Neutrophil (primary cell): ENCODE data around the gene PMAIP1.
A peak's percentile ranks its signal among the peaks of the same experiment; 100 is the strongest.

Source experiments
- H3K27ac ChIP-seq: fragments of 200-600 bp; sonication (generic); 2 replicates; pipeline ENCODE4 v1.5.1; 2016; ENCODE audit warnings: mild to moderate bottlenecking, moderate library complexity
- H3K27me3 ChIP-seq: fragments of 200-600 bp; sonication (generic); 2 replicates; pipeline ENCODE4 v1.6.0; 2016; ENCODE audit warnings: mild to moderate bottlenecking
- H3K36me3 ChIP-seq: fragments of 200-600 bp; sonication (generic); 2 replicates; pipeline ENCODE4 v1.5.1; 2017
- H3K4me1 ChIP-seq, 2 experiments: fragments of 200-600 bp in 1 of 2; sonication (generic) in 1 of 2; 1 replicate in 1 of 2; 2 replicates in 1 of 2; pipeline versions ENCODE4 v1.5.1 to v1.6.1; 2013 to 2016; ENCODE audit warnings: low read depth in 1 of 2, low read length in 1 of 2, mild to moderate bottlenecking in 1 of 2, moderate library complexity in 1 of 2; ENCODE audit not compliant: control insufficient read depth in 1 of 2, insufficient read depth in 1 of 2
- H3K4me3 ChIP-seq, 2 experiments: fragments of 200-600 bp in 1 of 2; sonication (generic) in 1 of 2; 1 replicate in 1 of 2; 2 replicates in 1 of 2; pipeline ENCODE4 v1.5.1; 2013 to 2016; ENCODE audit warnings: low read depth in 1 of 2, low read length in 1 of 2, mild to moderate bottlenecking in 1 of 2, moderate library complexity in 1 of 2
- H3K9me3 ChIP-seq: fragments of 200-600 bp; sonication (generic); 2 replicates; pipeline ENCODE4 v1.5.1; 2016
- CTCF ChIP-seq: fragments of 200-600 bp; sonication (generic); IDR thresholded peaks from 2 replicates; pipeline ENCODE4 v1.5.1; 2016; ENCODE audit warnings: antibody characterized with exemption

Gene PMAIP1

GRCh38 chr18:59893971-59894370 lies 5.8 kb upstream of the PMAIP1 start:
- Histone ChIP-seq H3K27me3 (no peaks in the 10 kb centered on the region), H3K36me3 (no peaks in the 10 kb centered on the region), H3K4me3 (no peak overlapping the region), H3K4me1 (peaks cover 3 to 10% of the 10 kb centered on the region in 2 experiments), H3K9me3 (no peaks in the 10 kb centered on the region), H3K27ac (no peak overlapping the region)
- no peak for TF ChIP-seq CTCF

GRCh38 chr18:59897321-59897954 lies 2.4 kb upstream of the PMAIP1 start:
- peaks cover 22 to 24% of the 10 kb centered on the region in 2 experiments for H3K4me1 ChIP-seq
- no peaks in the 10 kb centered on the region for H3K36me3 ChIP-seq
- H3K27me3 ChIP-seq: no peaks in the 10 kb centered on the region
- no peak overlapping the region for H3K27ac ChIP-seq
- H3K4me3 ChIP-seq: no peak overlapping the region
- no peaks in the 10 kb centered on the region for H3K9me3 ChIP-seq
- TF ChIP-seq CTCF: no peak

GRCh38 chr18:59898093-59898492 lies 1.7 kb upstream of the PMAIP1 start:
- Histone ChIP-seq H3K4me3 (no peak overlapping the region), H3K27me3 (no peaks in the 10 kb centered on the region), H3K27ac (no peak overlapping the region), H3K4me1 (peaks cover 22 to 24% of the 10 kb centered on the region in 2 experiments), H3K9me3 (no peaks in the 10 kb centered on the region), H3K36me3 (peaks cover 5% of the 10 kb centered on the region)
- no peak for TF ChIP-seq CTCF

- H3K4me1 ChIP-seq: peaks cover 22 to 27% of the 10 kb centered on the region in 2 experiments
- peak overlapping the region; percentile 93 for H3K27ac ChIP-seq
- no peak for TF ChIP-seq CTCF
- H3K9me3 ChIP-seq: no peaks in the 10 kb centered on the region
- peaks cover 6% of the 10 kb centered on the region for H3K36me3 ChIP-seq
- H3K4me3 ChIP-seq: peak overlapping the region; percentile 80 to 97
- H3K27me3 ChIP-seq: no peaks in the 10 kb centered on the region
Observed at GRCh38 chr18:59898609-59899297, 1.0 kb upstream of the PMAIP1 start.

GRCh38 chr18:59900222-59901128 lies 679 bp downstream of the PMAIP1 start:
- Histone ChIP-seq H3K36me3 (peaks cover 6% of the 10 kb centered on the region), H3K9me3 (no peaks in the 10 kb centered on the region), H3K27me3 (no peaks in the 10 kb centered on the region), H3K4me1 (peaks cover 38 to 44% of the 10 kb centered on the region in 2 experiments), H3K27ac (peak overlapping the region; percentile 93), H3K4me3 (peak overlapping the region; percentile 80 to 97)
- no peak for TF ChIP-seq CTCF
